Epithelial cell of esophagus (primary cell): ENCODE measurements around the gene GHRL.
A peak's percentile ranks its signal among the peaks of the same experiment; 100 is the strongest.
"Not testable (repeated sequence)": the region's sequence is repeated elsewhere in the genome, so short reads cannot be mapped to it uniquely, and the experiment has no call there.

Experiments used
- DNase-seq: peaks from one replicate; pipeline ENCODE4 v3.0.0; 2010; ENCODE audit warnings: low read depth
- H3K4me3 ChIP-seq: 2 replicates; pipeline ENCODE4 v1.5.1; 2011; ENCODE audit warnings: mild to moderate bottlenecking, low read length, control low read depth
- CTCF ChIP-seq: IDR thresholded peaks from 2 replicates; pipeline ENCODE4 v1.5.1; 2011; ENCODE audit warnings: low read depth, mild to moderate bottlenecking, low read length, control low read depth, inconsistent platforms; ENCODE audit not compliant: insufficient read depth; ENCODE audit errors: missing control alignments

Gene GHRL

GRCh38 chr3:10269443-10269842 lies 23.3 kb downstream of the GHRL start:
- no peak for TF ChIP-seq CTCF
- DNase-seq = no peak
- no peak overlapping the region for H3K4me3 ChIP-seq

GRCh38 chr3:10268930-10269329 lies 23.8 kb downstream of the GHRL start:
- no peak for TF ChIP-seq CTCF
- DNase-seq = no peak
- no peak overlapping the region for H3K4me3 ChIP-seq

- H3K4me3 ChIP-seq = no peak overlapping the region
- no peak for DNase-seq
- TF ChIP-seq CTCF = no peak
These were observed 24.6 kb downstream of the GHRL start for GRCh38 chr3:10268116-10268515.

GRCh38 chr3:10266936-10267335 lies 25.8 kb downstream of the GHRL start:
- H3K4me3 ChIP-seq, DNase-seq: not testable (repeated sequence)

- no peak for TF ChIP-seq CTCF
- no peak for DNase-seq
- H3K4me3 ChIP-seq = no peak overlapping the region
These were observed 26.9 kb downstream of the GHRL start for GRCh38 chr3:10265833-10266232.

GRCh38 chr3:10263646-10264363 lies 28.9 kb downstream of the GHRL start:
- peak; percentile 44 for TF ChIP-seq CTCF
- DNase-seq = peak; percentile 51
- H3K4me3 ChIP-seq = no peak overlapping the region

GRCh38 chr3:10262027-10262426 lies 30.7 kb downstream of the GHRL start:
- no peak overlapping the region for H3K4me3 ChIP-seq
- TF ChIP-seq CTCF = no peak
- no peak for DNase-seq
